ENCODE measurements around the gene CSK.

The CSK gene

GRCh38 chr15:74788042-74788682 lies 6.3 kb downstream of the CSK start:
- DNase-seq: no peak

- peak; percentile 56 for DNase-seq
Observed at GRCh38 chr15:74788683-74789151, 6.8 kb downstream of the CSK start.

GRCh38 chr15:74789171-74789631 lies 7.3 kb downstream of the CSK start:
- no peak for DNase-seq

GRCh38 chr15:74789741-74790079 lies 7.8 kb downstream of the CSK start:
- no peak for DNase-seq

GRCh38 chr15:74790080-74790916 lies 8.4 kb downstream of the CSK start:
- DNase-seq: peak; percentile 33

- DNase-seq: no peak
Observed at GRCh38 chr15:74791007-74791406, 9.1 kb downstream of the CSK start.

- DNase-seq: no peak
Observed at GRCh38 chr15:74791667-74792066, 9.8 kb downstream of the CSK start.

GRCh38 chr15:74792227-74793016 lies 10.5 kb downstream of the CSK start:
- no peak for DNase-seq

- DNase-seq: peak; percentile 77
Observed at GRCh38 chr15:74793135-74794028, 11.5 kb downstream of the CSK start.

GRCh38 chr15:74794248-74794969 lies 12.5 kb downstream of the CSK start:
- no peak for DNase-seq

- no peak for DNase-seq
Observed at GRCh38 chr15:74794970-74795349, 13.1 kb downstream of the CSK start.

- DNase-seq: no peak
Observed at GRCh38 chr15:74795966-74796625, 14.2 kb downstream of the CSK start.

GRCh38 chr15:74798388-74799254 lies 16.7 kb downstream of the CSK start:
- no peak for DNase-seq

- no peak for DNase-seq
Observed at GRCh38 chr15:74799255-74799855, 17.5 kb downstream of the CSK start.

GRCh38 chr15:74799856-74800558 lies 18.1 kb downstream of the CSK start:
- peak; percentile 84 for DNase-seq

- DNase-seq: no peak
Observed at GRCh38 chr15:74800559-74801094, 18.7 kb downstream of the CSK start.

- no peak for DNase-seq
Observed at GRCh38 chr15:74801311-74801997, 19.6 kb downstream of the CSK start.

- no peak for DNase-seq
Observed at GRCh38 chr15:74802290-74802689, 20.4 kb downstream of the CSK start.

Measured in T-helper 9 cell (primary cell).